ENCODE results near the gene APBB3.

GRCh38 chr5:140566665-140567064 lies 2.3 kb upstream of the APBB3 start:
- TF ChIP-seq CTCF (IDR thresholded peaks at IDR 0.05) (no peak), POLR2A (IDR thresholded peaks at IDR 0.05; ENCODE audit: low read depth) (no peak)
